Activated CD8-positive, alpha-beta T cell treated with anti-CD3 and anti-CD28 coated beads, Interleukin-2, amount 10 ng/mL, durations not matched to agents 7 days and 5 days (primary cell): ENCODE results near the gene TMEM234. TPM values are rescaled to one million over a fixed set of nuclear protein-coding genes. Genes with fewer than 3 reads are reported as not detected.

Experiments used
- ATAC-seq: fragments of 150-1000 bp; cut with Tn5 transposase; one replicate; pipeline ENCODE4 v1.10.0; 2021; ENCODE audit warnings: moderate library complexity
- CTCF ChIA-PET: fragments of 350-600 bp; sonication (Branson Sonifier 250); formaldehyde crosslinking; loops from one replicate; lab custom pipeline; 2021; ENCODE audit warnings: antibody characterized with exemption; lab: Charles Lee
- POLR2A ChIA-PET: fragments of 350-600 bp; sonication (Branson Sonifier 250); formaldehyde crosslinking; loops from one replicate; lab custom pipeline; 2021; ENCODE audit warnings: antibody characterized with exemption; lab: Charles Lee
- DNase-seq: peaks from one replicate; pipeline ENCODE4 v3.0.0-alpha.2; 2020
- H3K27ac Mint-ChIP-seq: one replicate; pipeline ENCODE4 v1.8.0; 2021; ENCODE audit warnings: mild to moderate bottlenecking, mixed read lengths
- H3K27me3 Mint-ChIP-seq: one replicate; pipeline ENCODE4 v1.8.0; 2021; ENCODE audit warnings: low read depth, mixed read lengths
- H3K36me3 Mint-ChIP-seq: one replicate; pipeline ENCODE4 v1.8.0; 2021; ENCODE audit warnings: low read depth, mixed read lengths
- H3K4me1 Mint-ChIP-seq: one replicate; pipeline ENCODE4 v1.8.0; 2021; ENCODE audit warnings: low read depth, mixed read lengths
- H3K4me3 Mint-ChIP-seq: one replicate; pipeline ENCODE4 v1.8.0; 2021; ENCODE audit warnings: mild to moderate bottlenecking, mixed read lengths
- H3K9me3 Mint-ChIP-seq: one replicate; pipeline ENCODE4 v1.8.0; 2022; ENCODE audit warnings: mixed read lengths; ENCODE audit not compliant: insufficient read depth
- total RNA-seq, 2 experiments: library from RNA; stranded (reverse); gene quantifications; one replicate each; pipeline ENCODE4 v1.2.3, GENCODE V29; 2021

The TMEM234 gene
- total RNA-seq, 2 experiments from 2014 or later: 10.6 TPM

DNA sequence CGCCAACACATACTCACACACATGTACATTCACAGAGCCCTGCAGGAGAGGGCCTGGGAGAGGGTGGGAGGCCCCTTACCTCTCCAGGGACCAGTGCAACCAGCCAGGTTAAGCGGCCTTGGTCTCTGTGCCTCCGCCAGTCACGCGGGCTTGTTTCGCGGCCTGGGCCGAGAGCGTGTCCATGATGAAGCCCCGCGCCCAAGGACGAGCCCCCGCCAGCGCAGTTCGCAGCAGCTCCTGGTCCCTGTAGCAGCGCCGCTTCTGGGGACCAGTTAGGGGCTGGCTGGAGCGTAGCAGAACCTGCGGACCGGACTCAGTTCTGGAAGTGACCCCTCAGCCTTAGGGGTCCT is 17.6 kb upstream of the TMEM234 start:
- CTCF ChIA-PET: interaction anchor here (0.6 to 4.4 kb wide), 6 partner anchors 11 to 82 kb away, joined by 3 to 66 read pairs (median 9); partner anchors contain the start of gene LCK
- Mint-ChIP-seq H3K4me1 (peaks cover 28% of the 10 kb centered on the region), H3K27ac (no peak overlapping the region), H3K9me3 (no peaks in the 10 kb centered on the region), H3K4me3 (peak overlapping the region; percentile 82), H3K36me3 (peaks cover 2% of the 10 kb centered on the region), H3K27me3 (no peaks in the 10 kb centered on the region)
- DNase-seq (no peak), ATAC-seq (no peak)
- POLR2A ChIA-PET: interaction anchor here (0.5 to 6.3 kb wide), 7 partner anchors 10 to 151 kb away, joined by 3 to 71 read pairs (median 3); partner anchors contain the start of genes EIF3I, LCK and TMEM234

DNA sequence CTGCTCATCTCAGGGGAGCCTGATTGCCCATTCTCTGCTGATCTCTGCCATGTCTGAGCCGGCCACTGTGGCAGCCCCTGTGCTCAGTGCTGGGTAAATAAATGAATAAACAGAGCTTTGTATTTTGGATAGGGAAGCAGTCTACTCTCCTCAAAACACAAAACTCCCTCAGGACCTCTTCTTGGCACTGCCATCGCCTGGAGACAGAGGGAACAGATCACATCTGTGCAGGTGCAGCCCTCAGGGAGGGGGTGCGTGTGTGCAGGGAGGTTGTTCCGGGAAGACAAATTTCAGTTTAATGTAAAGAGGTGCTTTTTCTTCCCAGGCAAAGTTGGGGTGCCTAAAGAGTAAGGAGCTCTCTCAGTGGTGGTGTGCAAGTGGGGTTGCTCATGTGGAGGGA is 17.2 kb upstream of the TMEM234 start:
- H3K4me3 Mint-ChIP-seq: peak overlapping the region; percentile 82
- POLR2A ChIA-PET: interaction anchor here (0.5 to 6.3 kb wide), 4 partner anchors 10 to 24 kb away, joined by 3 to 71 read pairs (median 8); partner anchors contain the start of genes EIF3I, LCK and TMEM234
- no peak for DNase-seq
- no peaks in the 10 kb centered on the region for H3K27me3 Mint-ChIP-seq
- H3K27ac Mint-ChIP-seq: no peak overlapping the region
- no peaks in the 10 kb centered on the region for H3K9me3 Mint-ChIP-seq
- CTCF ChIA-PET: interaction anchor here (0.6 to 4.4 kb wide), 5 partner anchors 11 to 23 kb away, joined by 3 to 66 read pairs (median 8); partner anchors contain the start of gene LCK
- peaks cover 2% of the 10 kb centered on the region for H3K36me3 Mint-ChIP-seq
- H3K4me1 Mint-ChIP-seq: peaks cover 28% of the 10 kb centered on the region
- ATAC-seq: no peak

DNA sequence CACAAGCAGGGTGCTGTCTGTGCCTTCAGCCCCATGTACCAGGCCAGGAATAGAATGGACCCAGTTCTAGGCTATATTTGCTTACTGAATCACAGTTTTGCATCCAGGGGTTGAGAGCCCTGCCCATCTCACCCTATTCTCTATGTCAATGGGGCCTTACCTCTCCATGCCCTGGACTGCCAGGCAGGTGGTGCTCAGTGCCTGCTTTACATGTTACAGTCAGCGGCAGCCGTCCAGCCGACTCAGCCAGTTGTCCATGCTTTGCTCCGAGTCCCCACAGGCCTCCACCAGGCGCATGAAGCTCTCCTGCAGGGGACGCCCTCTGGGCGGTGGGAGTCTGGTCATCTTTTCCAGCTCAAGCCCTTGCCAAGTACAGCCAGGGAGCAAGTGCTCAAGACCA is 12.6 kb upstream of the TMEM234 start:
- CTCF ChIA-PET: interaction anchor here (2.6 kb wide), 1 partner anchor 14 kb away, joined by 15 read pairs; no protein-coding TSS in a partner anchor
- POLR2A ChIA-PET: interaction anchor here (1.1 to 1.2 kb wide), 2 partner anchors 16 to 101 kb away, joined by 3 to 4 read pairs; partner anchors contain the start of genes LCK and MARCKSL1

DNA sequence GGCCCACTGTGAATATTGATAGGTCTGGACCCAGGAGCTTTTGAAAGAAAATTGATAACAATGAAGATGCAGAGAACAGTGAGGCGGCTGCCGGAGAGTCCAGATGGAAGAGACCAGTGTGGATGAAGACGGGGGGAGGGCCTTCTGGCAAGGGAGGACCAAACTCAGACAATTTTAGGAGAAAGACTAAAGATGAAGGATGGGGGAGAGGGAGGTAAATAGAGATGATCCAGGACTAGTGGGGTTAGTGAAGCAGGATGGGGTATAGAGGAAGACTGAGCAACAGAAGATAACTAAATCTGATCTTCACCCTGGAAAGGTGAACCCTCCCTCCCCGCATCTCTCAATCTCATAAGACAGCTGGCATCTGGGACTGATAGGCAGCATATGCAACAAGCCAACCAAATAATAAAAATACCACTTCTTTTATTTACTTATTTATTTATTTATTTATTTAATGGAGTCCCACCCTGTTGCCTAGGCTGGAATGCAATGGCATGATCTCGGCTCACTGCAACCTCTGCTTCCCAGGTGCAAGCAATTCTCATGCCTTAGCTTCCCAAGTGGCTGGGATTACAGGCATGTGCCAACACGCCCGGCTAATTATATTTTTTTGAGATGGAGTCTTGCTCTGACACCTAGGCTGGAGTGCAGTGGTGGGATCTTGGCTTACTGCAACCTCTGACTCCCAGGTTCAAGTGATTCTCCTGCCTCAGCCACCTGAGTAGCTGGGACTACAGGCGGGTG is 10.6 kb upstream of the TMEM234 start:
- H3K36me3 Mint-ChIP-seq: peaks cover 29% of the 10 kb centered on the region
- POLR2A ChIA-PET: interaction anchor here (0.9 kb wide), 1 partner anchor 17 kb away, joined by 3 read pairs; no protein-coding TSS in a partner anchor
- CTCF ChIA-PET: interaction anchor here (2.2 kb wide), 1 partner anchor 16 kb away, joined by 7 read pairs; no protein-coding TSS in a partner anchor
- H3K4me1 Mint-ChIP-seq: no peaks in the 10 kb centered on the region
- no peak overlapping the region for H3K27ac Mint-ChIP-seq
- ATAC-seq (no peak), DNase-seq (no peak)
- H3K27me3 Mint-ChIP-seq: no peaks in the 10 kb centered on the region
- H3K9me3 Mint-ChIP-seq: no peaks in the 10 kb centered on the region
- no peak overlapping the region for H3K4me3 Mint-ChIP-seq

More for the DNA sequence above, 12.6 kb upstream of the TMEM234 start:
- Mint-ChIP-seq H3K27ac (no peak overlapping the region), H3K9me3 (no peaks in the 10 kb centered on the region), H3K4me1 (no peaks in the 10 kb centered on the region), H3K27me3 (no peaks in the 10 kb centered on the region), H3K4me3 (no peak overlapping the region), H3K36me3 (peaks cover 14% of the 10 kb centered on the region)
- ATAC-seq (no peak), DNase-seq (no peak)

DNA sequence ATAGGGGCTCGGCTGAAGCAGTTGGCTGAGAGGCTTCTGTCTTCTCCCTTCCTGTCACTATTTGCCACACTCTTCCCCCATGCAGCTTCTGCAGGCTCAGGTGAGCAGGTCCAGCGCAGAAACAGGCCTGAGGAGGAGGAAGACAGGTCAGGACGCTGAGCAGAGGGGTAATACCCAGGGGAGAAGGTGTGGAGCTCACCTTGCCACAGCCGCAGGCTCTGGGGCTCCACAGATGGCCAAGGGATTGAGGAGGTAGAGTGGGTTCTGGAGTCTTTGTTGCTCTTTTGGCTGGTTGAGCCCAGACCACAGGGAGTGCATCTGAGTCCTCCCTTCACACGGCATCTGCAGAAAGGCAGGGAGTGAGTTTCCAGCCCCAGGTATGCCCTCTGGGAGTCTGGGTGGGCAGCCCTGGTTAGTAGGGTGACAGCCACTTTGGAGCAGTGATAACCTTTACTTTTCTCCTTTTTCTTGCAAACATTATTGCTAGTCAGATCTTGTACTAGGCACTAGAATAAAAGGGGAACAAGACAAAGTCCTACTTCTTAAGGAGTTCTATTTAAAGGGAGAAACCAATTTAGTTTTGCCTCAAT is 9.8 kb upstream of the TMEM234 start:
- DNase-seq: no peak
- Mint-ChIP-seq H3K27me3 (no peaks in the 10 kb centered on the region), H3K9me3 (no peaks in the 10 kb centered on the region), H3K36me3 (peaks cover 35% of the 10 kb centered on the region), H3K4me3 (no peak overlapping the region), H3K27ac (no peak overlapping the region), H3K4me1 (no peaks in the 10 kb centered on the region)
- ChIA-PET CTCF (interaction anchor here (2.2 kb wide), 1 partner anchor 17 kb away, joined by 7 read pairs; no protein-coding TSS in a partner anchor), POLR2A (interaction anchor here (0.7 to 0.9 kb wide), 2 partner anchors 9 to 18 kb away, joined by 3 to 6 read pairs; no protein-coding TSS in a partner anchor)
- ATAC-seq: no peak

DNA sequence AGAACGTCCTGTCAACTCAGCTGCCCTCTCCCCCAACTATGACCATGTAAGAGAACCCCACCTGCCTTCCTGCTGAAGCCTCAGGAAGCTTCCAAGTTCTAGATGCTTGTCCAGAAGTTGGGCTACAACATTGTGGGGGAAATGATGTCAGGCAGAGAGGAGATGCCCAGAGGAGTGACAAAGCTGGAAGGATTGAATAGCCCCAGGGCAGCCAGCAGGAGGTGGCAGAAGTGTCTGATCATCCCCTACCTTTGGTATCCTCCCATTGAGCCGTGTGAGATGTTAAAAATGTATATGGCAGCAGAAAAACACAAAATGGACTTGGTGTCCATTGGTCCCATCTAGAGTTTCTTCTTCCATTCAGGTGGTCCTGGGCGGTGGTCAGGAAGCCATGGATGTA is 6.6 kb upstream of the TMEM234 start:
- ChIA-PET POLR2A (interaction anchor here (0.6 to 1.1 kb wide), 3 partner anchors 21 to 23 kb away, joined by 3 to 6 read pairs (median 3); partner anchors contain the start of genes IQCC and LCK), CTCF (interaction anchor here (1.2 to 2.2 kb wide), 5 partner anchors 11 to 144 kb away, joined by 3 to 11 read pairs (median 4); partner anchors contain the start of gene FAM167B)
- Mint-ChIP-seq H3K27ac (no peak overlapping the region), H3K36me3 (peaks cover 50% of the 10 kb centered on the region), H3K9me3 (no peaks in the 10 kb centered on the region), H3K27me3 (no peaks in the 10 kb centered on the region), H3K4me1 (peaks cover 7% of the 10 kb centered on the region), H3K4me3 (no peak overlapping the region)
- ATAC-seq: no peak
- no peak for DNase-seq

DNA sequence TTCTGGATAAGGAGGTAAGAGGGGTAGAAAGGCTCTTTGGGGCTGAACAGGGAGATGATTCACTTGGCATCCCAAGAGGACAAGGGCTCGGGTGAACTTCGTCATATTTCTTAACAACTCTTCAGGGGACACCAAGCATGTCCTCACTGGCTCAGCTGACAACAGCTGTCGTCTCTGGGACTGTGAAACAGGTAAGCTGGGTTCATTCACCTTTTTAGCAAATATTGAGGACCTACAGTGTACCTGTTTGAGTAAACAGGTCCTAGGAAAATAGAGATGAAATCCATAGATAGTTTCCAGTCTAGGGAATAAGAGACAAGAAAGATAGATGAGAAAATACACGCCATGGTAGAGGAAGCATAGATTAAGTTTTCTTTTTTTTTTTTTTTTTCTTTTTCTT is 2.1 kb upstream of the TMEM234 start:
- H3K36me3 Mint-ChIP-seq: peaks cover 44% of the 10 kb centered on the region
- ATAC-seq (no peak), DNase-seq (no peak)
- H3K4me3 Mint-ChIP-seq: peak overlapping the region; percentile 42
- no peaks in the 10 kb centered on the region for H3K9me3 Mint-ChIP-seq
- H3K27me3 Mint-ChIP-seq: no peaks in the 10 kb centered on the region
- H3K27ac Mint-ChIP-seq: peak overlapping the region; percentile 80
- ChIA-PET POLR2A (no interaction called here), CTCF (interaction anchor here (1.1 to 5.5 kb wide), 3 partner anchors 16 to 66 kb away, joined by 3 to 26 read pairs (median 8); partner anchors contain the start of gene FAM167B)
- peaks cover 31% of the 10 kb centered on the region for H3K4me1 Mint-ChIP-seq

DNA sequence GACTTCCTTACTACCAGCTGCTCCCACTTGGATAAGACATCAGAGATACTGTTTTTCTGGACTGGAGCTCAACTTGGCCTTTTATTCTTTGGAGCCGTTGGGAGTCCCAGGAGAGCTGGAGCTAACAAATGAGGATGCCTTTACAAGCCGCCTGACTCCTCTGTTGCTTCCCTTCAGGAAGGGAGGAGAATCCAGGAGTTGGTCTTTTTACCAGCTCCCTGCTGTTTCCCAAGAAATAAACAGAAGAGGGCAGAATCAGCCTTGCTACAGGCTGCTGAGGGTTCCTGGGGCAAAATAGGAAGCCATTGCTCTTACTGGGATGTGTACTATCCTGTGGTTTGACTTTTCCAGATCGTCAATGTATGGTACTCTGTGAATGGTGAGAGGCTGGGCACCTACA is 1.5 kb upstream of the TMEM234 start:
- Mint-ChIP-seq H3K27me3 (no peaks in the 10 kb centered on the region), H3K4me1 (peaks cover 31% of the 10 kb centered on the region), H3K36me3 (peaks cover 38% of the 10 kb centered on the region), H3K9me3 (no peaks in the 10 kb centered on the region), H3K4me3 (peak overlapping the region; percentile 97), H3K27ac (peak overlapping the region; percentile 98)
- CTCF ChIA-PET: interaction anchor here (1.1 to 5.5 kb wide), 4 partner anchors 17 to 68 kb away, joined by 3 to 26 read pairs (median 6); partner anchors contain the start of genes FAM167B and HDAC1
- ATAC-seq (no peak), DNase-seq (no peak)
- POLR2A ChIA-PET: no interaction called here

DNA sequence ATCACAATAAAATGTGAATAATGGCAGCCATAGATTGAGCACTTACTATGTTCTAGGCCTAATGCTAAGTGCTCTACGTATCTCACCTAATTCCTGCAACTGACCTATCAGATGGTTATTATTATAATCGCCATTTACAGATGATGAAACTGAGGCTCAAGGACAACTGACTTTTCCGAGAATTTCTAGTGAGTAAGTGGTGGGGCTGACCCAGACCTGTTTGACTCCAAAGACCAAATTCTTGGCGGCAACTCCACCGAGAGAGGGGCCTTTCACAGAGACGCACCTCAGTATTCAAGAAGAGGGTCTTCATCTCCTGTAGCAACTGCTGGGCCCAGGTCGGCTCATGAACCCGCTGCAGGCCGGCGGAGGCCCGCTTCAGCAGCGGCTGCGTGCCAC is 573 bp downstream of the TMEM234 start:
- H3K4me1 Mint-ChIP-seq: peaks cover 31% of the 10 kb centered on the region
- DNase-seq (no peak), ATAC-seq (no peak)
- peak overlapping the region; percentile 98 for H3K27ac Mint-ChIP-seq
- H3K36me3 Mint-ChIP-seq: peaks cover 23% of the 10 kb centered on the region
- H3K4me3 Mint-ChIP-seq: peak overlapping the region; percentile 97
- ChIA-PET CTCF (interaction anchor here (1.2 to 5.5 kb wide), 2 partner anchors 27 to 100 kb away, joined by 3 to 26 read pairs; partner anchors contain the start of gene FAM167B), POLR2A (interaction anchor here (1.3 to 3.3 kb wide), 5 partner anchors 10 to 114 kb away, joined by 4 to 13 read pairs (median 4); partner anchors contain the start of genes HDAC1 and MARCKSL1)
- no peaks in the 10 kb centered on the region for H3K27me3 Mint-ChIP-seq
- no peaks in the 10 kb centered on the region for H3K9me3 Mint-ChIP-seq

DNA sequence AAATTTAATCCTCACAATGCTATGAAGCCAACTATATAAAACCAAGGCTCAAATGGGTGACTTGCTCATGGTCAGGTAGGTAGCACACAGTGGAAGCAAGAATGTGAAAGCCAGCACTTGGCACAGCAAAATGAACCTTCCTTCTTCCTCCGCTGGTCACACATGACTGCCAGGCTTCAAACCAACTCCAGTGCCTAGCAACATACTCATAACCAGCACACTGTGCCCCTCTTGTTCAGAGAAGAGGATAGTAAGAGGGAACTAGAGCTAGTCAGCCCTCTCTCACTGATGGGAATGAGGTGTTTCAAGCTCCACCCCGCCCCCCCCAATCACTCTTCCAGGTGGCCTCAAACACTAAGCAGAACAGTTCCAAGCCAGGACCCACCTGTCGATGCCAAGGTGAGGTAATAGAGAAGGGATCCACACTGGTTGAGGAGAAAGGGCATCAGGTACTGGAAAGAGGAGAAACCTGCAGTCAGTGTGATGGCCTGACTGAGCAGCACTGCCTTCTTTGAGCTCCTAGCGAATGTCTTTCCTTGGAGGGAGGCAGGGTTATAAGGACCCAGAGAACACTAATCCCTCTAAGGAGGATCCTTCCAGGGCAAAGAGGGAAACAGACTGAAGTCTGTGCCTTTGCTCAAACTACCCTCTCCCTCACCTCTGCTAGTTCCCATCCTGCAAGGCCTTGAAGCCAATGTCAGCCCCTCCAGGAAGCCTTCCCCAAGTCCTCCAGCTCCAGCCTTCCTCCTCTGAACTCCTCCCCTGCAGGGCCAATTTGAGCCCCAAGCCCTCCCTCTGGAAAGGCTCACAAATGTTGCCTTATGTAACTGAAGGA is 1.2 kb downstream of the TMEM234 start:
- Mint-ChIP-seq H3K27ac (peak overlapping the region; percentile 98), H3K27me3 (no peaks in the 10 kb centered on the region), H3K9me3 (no peaks in the 10 kb centered on the region), H3K4me1 (peaks cover 34% of the 10 kb centered on the region), H3K36me3 (peaks cover 19% of the 10 kb centered on the region), H3K4me3 (peak overlapping the region; percentile 97)
- ChIA-PET POLR2A (interaction anchor here (1.3 to 3.3 kb wide), 5 partner anchors 9 to 115 kb away, joined by 4 to 13 read pairs (median 4); partner anchors contain the start of genes HDAC1 and MARCKSL1), CTCF (interaction anchor here (1.0 to 5.5 kb wide), 3 partner anchors 20 to 101 kb away, joined by 3 to 26 read pairs (median 3); partner anchors contain the start of gene FAM167B)
- ATAC-seq: no peak
- DNase-seq: no peak
